GM19351 (cell line): ENCODE results near the gene KDM4C.

Experiments
- ATAC-seq: cut with Tn5 transposase; IDR thresholded peaks from one replicate; pipeline ENCODE4 v1.9.1; 2021; ENCODE audit warnings: mild to moderate bottlenecking, moderate library complexity; ENCODE audit not compliant: unreplicated experiment

The KDM4C gene

GRCh38 chr9:7123743-7124142 is 366.0 kb downstream of the KDM4C start:
- ATAC-seq, result no peak

GRCh38 chr9:7125231-7125630 is 367.5 kb downstream of the KDM4C start:
- ATAC-seq, result no peak

- no peak for ATAC-seq
Measured at GRCh38 chr9:7129391-7129790, 371.6 kb downstream of the KDM4C start.

- ATAC-seq, result no peak
Measured at GRCh38 chr9:7130266-7130820, 372.6 kb downstream of the KDM4C start.

GRCh38 chr9:7132605-7133004 is 374.8 kb downstream of the KDM4C start:
- ATAC-seq, result no peak

- no peak for ATAC-seq
Measured at GRCh38 chr9:7135735-7136134, 378.0 kb downstream of the KDM4C start.

GRCh38 chr9:7137040-7137439 is 379.3 kb downstream of the KDM4C start:
- no peak for ATAC-seq

GRCh38 chr9:7137571-7137970 is 379.8 kb downstream of the KDM4C start:
- no peak for ATAC-seq

GRCh38 chr9:7139886-7140285 is 382.1 kb downstream of the KDM4C start:
- ATAC-seq, result no peak

- no peak for ATAC-seq
Measured at GRCh38 chr9:7140401-7140800, 382.6 kb downstream of the KDM4C start.

- ATAC-seq, result no peak
Measured at GRCh38 chr9:7143645-7144200, 385.9 kb downstream of the KDM4C start.

- no peak for ATAC-seq
Measured at GRCh38 chr9:7144265-7145046, 386.7 kb downstream of the KDM4C start.

- no peak for ATAC-seq
Measured at GRCh38 chr9:7145361-7146069, 387.7 kb downstream of the KDM4C start.

GRCh38 chr9:7146582-7146981 is 388.8 kb downstream of the KDM4C start:
- no peak for ATAC-seq

GRCh38 chr9:7147121-7148090 is 389.6 kb downstream of the KDM4C start:
- ATAC-seq, result no peak

- no peak for ATAC-seq
Measured at GRCh38 chr9:7148243-7148765, 390.5 kb downstream of the KDM4C start.

GRCh38 chr9:7149258-7149657 is 391.5 kb downstream of the KDM4C start:
- no peak for ATAC-seq

- ATAC-seq, result no peak
Measured at GRCh38 chr9:7150153-7150890, 392.5 kb downstream of the KDM4C start.

GRCh38 chr9:7153134-7153533 is 395.4 kb downstream of the KDM4C start:
- ATAC-seq, result no peak

- ATAC-seq, result no peak
Measured at GRCh38 chr9:7153566-7153965, 395.8 kb downstream of the KDM4C start.
